CD4-positive, alpha-beta T cell (primary cell): ENCODE data around the gene PLXND1. TPM values are rescaled to one million over a fixed set of nuclear protein-coding genes. Genes with fewer than 3 reads are reported as not detected.
A peak's percentile ranks its signal among the peaks of the same experiment; 100 is the strongest.

Source experiments
- ATAC-seq: fragments of 200-7000 bp; cut with Tn5 transposase; one replicate; pipeline ENCODE4 v1.10.0; 2022; ENCODE audit warnings: mild to moderate bottlenecking; ENCODE audit not compliant: poor library complexity
- CTCF ChIA-PET: fragments of 350-600 bp; sonication (Branson Sonifier 250); formaldehyde crosslinking; loops from one replicate; lab custom pipeline; 2021; ENCODE audit warnings: antibody characterized with exemption, inconsistent platforms; lab: Charles Lee
- POLR2A ChIA-PET: fragments of 350-600 bp; sonication (Branson Sonifier 250); formaldehyde crosslinking; loops from one replicate; lab custom pipeline; 2021; ENCODE audit warnings: antibody characterized with exemption, inconsistent platforms; lab: Charles Lee
- DNase-seq, 14 experiments: peaks; one replicate each; pipeline ENCODE4 v3.0.0-alpha.2; 2013 to 2020; ENCODE audit warnings: mixed read lengths in 2 of 14
- H3K27ac ChIP-seq, 2 donors: one replicate each; pipeline versions ENCODE4 v1.5.1 to v1.7.0; 2013; ENCODE audit warnings: low read length in 2 of 2, low read depth in 1 of 2, mild to moderate bottlenecking in 1 of 2
- H3K27me3 ChIP-seq, 2 experiments: 1 replicate in 1 of 2; 2 replicates in 1 of 2; pipeline versions ENCODE4 v1.6.1 to v1.7.0; 2013; ENCODE audit warnings: low read length in 2 of 2, control low read depth in 1 of 2, mild to moderate bottlenecking in 1 of 2, moderate library complexity in 1 of 2; ENCODE audit not compliant: insufficient read depth in 2 of 2, control insufficient read depth in 1 of 2
- H3K36me3 ChIP-seq: one replicate; pipeline ENCODE4 v1.6.1; 2013; ENCODE audit warnings: low read length, control low read depth; ENCODE audit not compliant: insufficient read depth
- H3K4me1 ChIP-seq: one replicate; pipeline ENCODE4 v1.6.1; 2013; ENCODE audit warnings: low read length, control low read depth; ENCODE audit not compliant: insufficient read depth
- H3K4me3 ChIP-seq: one replicate; pipeline ENCODE4 v1.5.1; 2013; ENCODE audit warnings: mild to moderate bottlenecking, low read length, moderate library complexity
- H3K9me3 ChIP-seq, 2 experiments: 1 replicate in 1 of 2; 2 replicates in 1 of 2; pipeline versions ENCODE4 v1.6.1 to v1.7.0; 2013; ENCODE audit warnings: low read length in 2 of 2, mild to moderate bottlenecking in 2 of 2, control low read depth in 1 of 2, moderate library complexity in 1 of 2; ENCODE audit not compliant: control insufficient read depth in 1 of 2, insufficient read depth in 1 of 2
- H3K27ac Mint-ChIP-seq: one replicate; pipeline ENCODE4 v1.8.0; 2020; ENCODE audit warnings: mixed read lengths
- H3K27me3 Mint-ChIP-seq: one replicate; pipeline ENCODE4 v1.8.0; 2021; ENCODE audit warnings: mixed read lengths
- H3K36me3 Mint-ChIP-seq: one replicate; pipeline ENCODE4 v1.8.0; 2021; ENCODE audit warnings: low read depth, mixed read lengths
- H3K4me1 Mint-ChIP-seq: one replicate; pipeline ENCODE4 v1.8.0; 2021; ENCODE audit warnings: low read depth, mixed read lengths
- H3K4me3 Mint-ChIP-seq: one replicate; pipeline ENCODE4 v1.8.0; 2020; ENCODE audit warnings: mild to moderate bottlenecking, mixed read lengths
- H3K9me3 Mint-ChIP-seq: one replicate; pipeline ENCODE4 v1.8.0; 2020; ENCODE audit warnings: mixed read lengths
- CTCF ChIP-seq: fragments of 200-600 bp; IDR thresholded peaks from one replicate; pipeline ENCODE4 v1.8.0; 2022; ENCODE audit warnings: antibody characterized with exemption, mild to moderate bottlenecking
- intact Hi-C, 2 experiments: fragments of 100-400 bp; cut with DNase I in 1 of 2; cut with micrococcal nuclease in 1 of 2; formaldehyde crosslinking; loops; one replicate each; pipeline versions ENCODE4 v1.15.1 to v1.9.0; 2023 to 2025; cut with DNase I, micrococcal nuclease
- total RNA-seq, 174 experiments: library from RNA in 2 of 174; stranded (reverse) in 2 of 174; gene quantifications; one replicate each; pipeline ENCODE4 v1.2.3 and lab custom pipeline; 2021 to 2026

PLXND1 gene
- total RNA-seq, 2 experiments from 2014 or later, result 61.7 to 62.5 TPM

- H3K9me3 Mint-ChIP-seq, result no peaks in the 10 kb centered on the region
- peak overlapping the region; percentile 46 for H3K4me3 Mint-ChIP-seq
- peaks cover 40% of the 10 kb centered on the region for H3K4me1 Mint-ChIP-seq
- no peak for TF ChIP-seq CTCF
- ChIA-PET CTCF (no interaction called here), POLR2A (interaction anchor here (0.8 to 3.2 kb wide), 7 partner anchors 13 to 152 kb away, joined by 3 to 34 read pairs (median 3); partner anchors contain the start of gene PLXND1)
- ATAC-seq (no peak), DNase-seq (peak in 1 of 14 experiments; percentile 20)
- no peaks in the 10 kb centered on the region for H3K27me3 Mint-ChIP-seq
- no peaks in the 10 kb centered on the region for H3K36me3 Mint-ChIP-seq
- H3K27ac Mint-ChIP-seq, result peak overlapping the region; percentile 53
- Histone ChIP-seq H3K4me3 (no peak overlapping the region), H3K27ac (no peak overlapping the region), H3K4me1 (peaks cover 40% of the 10 kb centered on the region), H3K9me3 (no peaks in the 10 kb centered on the region), H3K27me3 (no peaks in the 10 kb centered on the region), H3K36me3 (no peaks in the 10 kb centered on the region)
- intact Hi-C loops, result no loop called here
Measured at GRCh38 chr3:129593230-129593594, 13.3 kb downstream of the PLXND1 start.

GRCh38 chr3:129592381-129593131 lies 13.9 kb downstream of the PLXND1 start:
- intact Hi-C loops, result no loop called here
- ChIA-PET POLR2A (interaction anchor here (1.1 to 3.2 kb wide), 3 partner anchors 13 to 16 kb away, joined by 4 to 34 read pairs (median 31); partner anchors contain the start of gene PLXND1), CTCF (no interaction called here)
- H3K9me3 Mint-ChIP-seq, result no peaks in the 10 kb centered on the region
- H3K27ac ChIP-seq, result no peak overlapping the region
- peaks cover 40% of the 10 kb centered on the region for H3K4me1 ChIP-seq
- ATAC-seq (no peak), DNase-seq (peak in 1 of 14 experiments; percentile 38)
- H3K27ac Mint-ChIP-seq, result peak overlapping the region; percentile 53
- peaks cover 40% of the 10 kb centered on the region for H3K4me1 Mint-ChIP-seq
- no peaks in the 10 kb centered on the region for H3K27me3 ChIP-seq
- H3K27me3 Mint-ChIP-seq, result no peaks in the 10 kb centered on the region
- no peak overlapping the region for H3K4me3 Mint-ChIP-seq
- H3K4me3 ChIP-seq, result no peak overlapping the region
- no peaks in the 10 kb centered on the region for H3K9me3 ChIP-seq
- TF ChIP-seq CTCF, result no peak
- H3K36me3 ChIP-seq, result no peaks in the 10 kb centered on the region
- H3K36me3 Mint-ChIP-seq, result no peaks in the 10 kb centered on the region

DNA sequence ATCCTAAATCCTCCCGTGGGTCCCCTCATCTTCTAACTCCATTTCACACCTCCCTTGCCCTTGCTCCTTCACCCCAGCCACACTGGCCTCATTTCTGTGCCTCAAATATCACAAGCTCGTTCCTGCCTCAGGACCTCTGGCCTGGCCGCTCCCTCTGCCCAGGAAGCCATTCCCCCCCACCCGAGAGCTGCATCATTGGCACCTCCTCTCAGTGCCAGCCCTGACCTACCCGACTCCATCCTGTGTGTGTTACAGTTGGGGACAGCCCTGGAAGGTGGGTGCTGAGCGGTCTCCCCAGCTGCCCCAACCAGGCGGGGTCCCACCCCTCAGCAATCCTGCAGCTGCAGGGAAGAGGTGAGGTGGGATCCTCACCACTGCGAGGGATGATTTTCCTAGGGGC lies 14.5 kb downstream of the PLXND1 start:
- intact Hi-C loops, result no loop called here
- H3K4me1 Mint-ChIP-seq, result peaks cover 39% of the 10 kb centered on the region
- H3K27ac ChIP-seq, result no peak overlapping the region

More for the DNA sequence above, 14.5 kb downstream of the PLXND1 start:
- Histone ChIP-seq H3K4me1 (peaks cover 38% of the 10 kb centered on the region), H3K9me3 (no peaks in the 10 kb centered on the region), H3K4me3 (no peak overlapping the region), H3K27me3 (no peaks in the 10 kb centered on the region), H3K36me3 (no peaks in the 10 kb centered on the region)
- CTCF ChIA-PET, result no interaction called here
- Mint-ChIP-seq H3K27ac (no peak overlapping the region), H3K9me3 (no peaks in the 10 kb centered on the region), H3K36me3 (no peaks in the 10 kb centered on the region), H3K4me3 (no peak overlapping the region), H3K27me3 (no peaks in the 10 kb centered on the region)
- ATAC-seq, result no peak
- no peak for DNase-seq
- POLR2A ChIA-PET, result interaction anchor here (1.1 kb wide), 1 partner anchor 15 kb away, joined by 4 read pairs; no protein-coding TSS in a partner anchor
- TF ChIP-seq CTCF, result no peak
